NCI-H1417 (cell line): ENCODE measurements around the gene WDR37.

Experiments
- DNase-seq, 3 experiments: peaks; one replicate each; lab custom pipeline; 2025; lab: John Stamatoyannopoulos, UW

The WDR37 gene

GRCh38 chr10:1074748-1075308 is 18.6 kb downstream of the WDR37 start:
- DNase-seq: peak in 1 of 3 experiments; percentile 2

DNA sequence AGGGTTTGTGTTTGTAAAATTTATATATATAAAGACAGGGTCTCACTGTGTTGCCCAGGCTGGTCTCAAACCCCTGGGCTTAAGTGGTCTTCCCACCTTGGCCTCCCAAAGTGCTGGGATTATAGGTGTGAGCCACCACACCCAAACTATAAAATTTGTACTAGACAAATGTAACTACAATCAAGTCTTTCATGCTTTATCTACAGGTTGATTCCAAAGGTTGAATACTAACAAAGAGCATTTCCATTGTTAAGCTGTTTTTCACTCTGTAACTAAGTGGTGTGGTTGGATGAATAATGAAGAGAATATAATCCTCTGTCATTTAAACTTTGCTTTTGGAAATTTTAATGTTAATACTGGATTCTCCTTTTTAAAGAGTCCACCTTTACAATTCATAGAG is 22.5 kb downstream of the WDR37 start:
- DNase-seq: no peak

DNA sequence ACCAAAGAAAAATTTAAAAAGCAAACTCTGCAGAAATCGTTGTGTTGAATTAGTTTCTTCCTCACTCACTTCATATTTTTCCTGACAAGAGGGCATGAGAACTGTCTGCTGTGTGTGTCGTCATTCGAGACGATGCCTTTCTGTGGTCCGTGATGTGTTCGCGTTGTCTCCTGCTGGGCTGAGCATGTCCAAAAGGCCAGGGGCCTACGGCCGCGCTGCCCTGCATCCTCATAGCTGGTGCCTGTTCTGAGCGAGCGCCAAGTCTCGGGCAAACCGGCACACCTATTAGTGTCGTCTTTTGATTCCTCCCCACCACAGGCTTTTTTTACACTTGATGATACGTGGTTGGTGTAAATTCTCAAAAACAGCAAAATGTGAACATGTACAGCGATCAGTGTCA is 27.4 kb downstream of the WDR37 start:
- no peak for DNase-seq

DNA sequence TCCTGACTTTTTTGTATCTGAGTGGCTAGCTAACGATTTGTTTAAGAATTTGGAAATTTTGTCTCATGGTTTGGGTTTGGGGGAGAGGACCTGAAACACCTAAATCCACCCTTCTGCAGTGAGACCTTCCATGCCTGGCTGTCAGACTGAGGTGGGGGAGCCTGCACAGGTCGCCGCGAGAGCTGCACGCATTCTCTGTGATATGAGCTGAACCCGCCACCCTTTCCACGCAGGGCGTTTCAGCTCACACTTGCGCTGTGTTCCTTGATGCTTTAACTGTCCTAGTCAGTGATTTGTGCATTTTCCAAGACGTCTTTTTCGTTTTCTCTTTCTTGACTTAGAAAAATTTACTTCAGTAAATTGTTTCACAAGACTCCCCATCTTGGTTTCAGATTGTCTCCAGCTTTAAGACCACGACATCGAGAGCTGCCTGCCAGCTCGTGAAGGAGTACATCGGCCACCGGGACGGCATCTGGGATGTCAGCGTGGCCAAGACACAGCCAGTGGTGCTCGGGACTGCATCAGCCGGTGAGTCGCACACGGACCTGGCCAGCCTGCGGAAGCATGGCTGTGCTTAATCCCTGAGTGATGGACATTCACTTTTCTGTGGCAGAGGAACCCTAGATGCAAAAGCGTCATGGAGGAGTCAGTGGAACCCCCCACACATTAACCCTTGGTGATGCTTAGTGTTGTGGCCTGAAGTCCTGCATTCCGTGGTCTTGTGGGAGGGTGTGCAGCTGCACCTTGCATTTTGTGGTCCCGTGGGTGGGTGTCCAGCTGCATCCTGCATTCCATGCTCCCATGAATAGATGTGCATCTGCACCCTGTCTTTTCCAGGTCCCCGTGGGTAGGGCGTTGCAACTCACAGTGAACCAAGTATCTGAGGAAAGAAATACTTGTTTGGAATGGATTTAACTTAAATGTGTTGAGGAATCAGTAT is 28.1 kb downstream of the WDR37 start:
- DNase-seq: no peak

- no peak for DNase-seq
Measured at GRCh38 chr10:1085258-1085657, 29.1 kb downstream of the WDR37 start.

DNA sequence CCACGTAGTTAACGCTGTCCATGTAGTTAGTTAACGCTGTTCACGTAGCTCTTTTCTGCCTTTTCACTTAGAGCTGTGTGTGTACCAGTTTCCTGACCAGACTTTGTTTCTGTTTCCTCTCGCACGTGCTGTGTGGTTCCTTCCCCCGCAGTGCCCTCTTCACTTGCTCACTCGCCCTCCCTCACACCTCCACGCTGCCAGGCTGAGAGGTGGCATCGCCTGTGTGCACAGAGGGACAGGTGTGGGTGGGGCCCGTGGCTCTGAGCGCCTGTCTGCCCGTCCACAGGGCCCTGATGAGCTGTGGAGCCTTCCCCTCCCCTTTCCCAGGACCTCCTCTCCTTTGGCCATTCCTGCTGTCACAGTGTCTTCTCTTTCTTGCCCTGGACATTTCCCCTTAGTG is 30.6 kb downstream of the WDR37 start:
- peak in 1 of 3 experiments; percentile 18 for DNase-seq

- no peak for DNase-seq
Measured at GRCh38 chr10:1089017-1089689, 33.0 kb downstream of the WDR37 start.

DNA sequence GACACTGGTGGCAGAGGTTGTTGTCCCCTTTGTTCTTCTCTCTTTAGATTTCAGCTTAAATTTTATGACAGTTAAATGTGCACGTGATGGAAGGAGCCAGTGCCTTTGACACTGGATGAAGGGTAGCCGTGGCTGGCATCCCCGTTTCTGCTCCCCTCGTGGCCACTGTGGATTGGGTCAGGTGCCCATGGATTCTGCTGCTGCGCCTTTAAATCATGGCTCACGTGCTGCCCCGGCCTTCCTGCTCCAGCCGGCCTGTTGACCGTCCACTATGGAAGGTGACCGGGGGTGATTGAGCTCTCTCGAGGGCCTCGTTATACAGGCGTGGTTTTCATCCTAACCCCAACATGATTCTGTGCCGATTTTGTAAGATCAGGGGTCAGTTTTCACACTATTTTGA is 34.5 kb downstream of the WDR37 start:
- DNase-seq: no peak

DNA sequence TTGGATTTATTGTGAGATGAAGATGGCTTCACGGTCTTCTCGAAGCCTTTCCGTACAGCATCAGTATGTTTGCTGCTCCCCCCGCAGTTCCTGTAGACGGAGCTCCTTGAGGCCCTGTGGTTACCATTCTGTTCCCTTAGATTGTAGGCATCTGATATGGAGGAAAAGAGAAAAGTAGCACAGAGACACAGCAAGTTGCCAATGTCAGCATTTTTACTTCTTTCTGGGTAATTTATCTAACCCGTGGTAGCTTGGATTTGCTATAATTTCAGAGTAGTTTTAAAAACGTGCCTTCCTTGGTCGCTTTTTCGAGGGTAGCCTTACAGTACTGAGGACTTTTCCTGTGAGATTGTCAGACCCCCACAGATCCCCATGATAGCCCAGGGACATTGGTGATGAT is 37.5 kb downstream of the WDR37 start:
- no peak for DNase-seq

DNA sequence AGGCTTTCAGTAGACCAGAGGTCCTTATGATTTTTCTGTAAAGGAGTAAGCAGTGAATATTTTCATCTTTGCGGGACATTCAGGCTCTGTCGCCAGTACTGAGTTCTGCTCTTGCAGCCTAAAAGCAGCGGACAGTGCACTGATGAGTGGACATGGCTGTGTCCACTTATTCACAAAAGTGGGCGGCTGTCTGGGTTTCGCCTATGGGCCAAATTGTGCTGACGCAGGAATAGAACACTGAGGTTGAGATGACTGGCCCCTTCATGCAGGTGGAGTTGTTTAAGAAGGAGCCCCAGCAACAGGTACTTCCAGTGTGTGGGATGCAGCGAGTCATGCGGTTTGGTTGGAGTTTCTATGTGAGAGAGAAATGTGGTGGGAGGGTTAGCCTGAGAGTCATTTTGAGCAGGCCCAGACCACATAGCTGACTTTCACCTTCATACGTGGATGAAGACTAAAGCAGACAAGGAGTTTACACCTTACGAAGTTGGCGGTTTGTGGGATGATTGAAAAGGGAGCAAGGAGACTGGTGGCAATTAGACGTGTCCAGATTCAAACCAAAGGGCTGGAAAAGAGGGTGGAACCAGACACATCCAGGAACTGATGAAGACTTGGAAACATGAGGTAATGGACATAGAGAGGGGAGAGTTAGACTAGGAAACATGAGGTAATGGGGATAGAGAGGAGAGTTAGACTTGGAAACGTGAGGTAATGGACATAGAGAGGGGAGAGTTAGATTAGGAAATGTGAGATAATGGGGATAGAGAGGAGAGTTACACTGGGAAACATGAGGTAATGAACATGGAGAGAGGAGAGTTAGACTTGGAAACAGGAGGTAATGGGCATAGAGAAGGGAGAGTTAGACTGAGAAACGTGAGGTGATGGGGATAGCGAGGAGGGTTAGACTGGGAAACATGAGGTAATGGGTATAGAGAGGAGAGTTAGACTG is 38.2 kb downstream of the WDR37 start:
- no peak for DNase-seq

- DNase-seq: no peak
Measured at GRCh38 chr10:1095498-1095897, 39.3 kb downstream of the WDR37 start.

GRCh38 chr10:1096287-1096889 is 40.2 kb downstream of the WDR37 start:
- DNase-seq: no peak

DNA sequence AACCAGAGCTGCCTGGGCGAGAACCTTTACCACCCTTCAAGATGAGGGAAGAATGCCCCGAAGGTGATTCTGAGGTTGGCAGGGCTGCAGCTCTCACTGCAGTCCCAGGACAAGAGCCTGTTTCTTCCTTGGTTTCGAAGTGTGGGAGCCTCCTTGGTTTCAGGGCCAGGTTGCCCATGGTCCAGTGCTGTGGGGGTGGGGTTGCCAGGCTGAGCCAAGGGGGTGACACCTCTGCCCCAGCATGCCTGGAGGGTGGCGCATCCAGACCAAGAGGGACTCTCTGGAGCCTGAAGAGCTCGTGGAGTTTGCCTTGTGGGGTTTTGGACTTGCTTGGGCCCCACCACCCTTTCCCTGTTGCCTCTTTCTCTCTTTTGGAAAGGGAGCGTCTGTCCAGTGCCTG is 41.3 kb downstream of the WDR37 start:
- no peak for DNase-seq

DNA sequence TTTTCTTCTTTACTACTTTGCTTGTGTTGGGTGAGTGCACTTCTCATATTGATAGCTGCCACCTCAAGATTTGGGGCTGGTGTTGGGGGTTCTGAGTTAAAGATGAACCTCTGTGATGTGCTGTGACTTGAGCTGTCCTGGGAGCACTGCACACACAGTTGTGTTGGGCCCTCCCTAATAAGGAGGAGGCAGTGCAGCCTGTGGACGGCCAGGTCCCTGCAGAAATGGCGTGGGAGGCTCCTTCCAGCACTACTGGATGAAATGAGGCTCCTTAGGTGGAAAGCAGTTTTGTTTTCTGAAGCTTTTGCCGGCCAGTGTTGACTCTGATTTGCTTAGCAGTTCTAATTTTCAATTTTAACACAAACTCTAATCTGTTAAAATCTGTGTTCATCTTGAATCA is 44.0 kb downstream of the WDR37 start:
- no peak for DNase-seq

DNA sequence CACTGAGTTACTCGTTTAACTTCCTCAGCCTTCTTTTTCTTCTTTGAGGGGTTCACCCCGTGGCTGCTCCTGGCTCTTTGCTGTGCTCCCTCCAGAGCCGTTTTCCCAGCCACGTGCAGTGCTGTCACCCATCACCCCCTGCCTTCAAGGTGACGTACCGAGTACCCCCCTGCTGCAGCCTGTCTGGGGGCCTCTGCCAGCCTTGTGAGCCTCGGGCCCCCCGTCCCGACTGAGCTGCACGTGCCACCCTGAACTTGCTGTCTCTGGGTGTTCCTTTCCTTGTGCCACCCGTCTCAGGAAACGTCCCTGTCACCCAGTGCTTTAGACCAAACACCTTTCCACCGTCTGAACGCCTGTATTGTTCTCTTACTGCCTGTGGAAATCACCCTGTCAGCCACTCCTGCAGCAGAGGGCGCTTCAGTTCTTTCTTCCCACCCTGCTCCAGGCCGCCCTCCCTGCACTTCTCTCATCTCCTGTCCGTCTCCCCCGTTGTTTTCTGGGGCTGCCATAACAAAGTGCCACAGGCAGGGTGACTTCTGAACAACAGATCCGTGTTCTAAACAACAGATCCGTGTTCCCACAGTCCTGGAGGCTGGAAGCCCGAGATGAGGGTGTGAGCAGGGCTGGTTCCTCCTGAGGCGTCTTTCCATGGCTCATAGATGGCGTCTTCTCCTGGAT is 44.6 kb downstream of the WDR37 start:
- no peak for DNase-seq

GRCh38 chr10:1101946-1102345 is 45.8 kb downstream of the WDR37 start:
- DNase-seq: no peak

DNA sequence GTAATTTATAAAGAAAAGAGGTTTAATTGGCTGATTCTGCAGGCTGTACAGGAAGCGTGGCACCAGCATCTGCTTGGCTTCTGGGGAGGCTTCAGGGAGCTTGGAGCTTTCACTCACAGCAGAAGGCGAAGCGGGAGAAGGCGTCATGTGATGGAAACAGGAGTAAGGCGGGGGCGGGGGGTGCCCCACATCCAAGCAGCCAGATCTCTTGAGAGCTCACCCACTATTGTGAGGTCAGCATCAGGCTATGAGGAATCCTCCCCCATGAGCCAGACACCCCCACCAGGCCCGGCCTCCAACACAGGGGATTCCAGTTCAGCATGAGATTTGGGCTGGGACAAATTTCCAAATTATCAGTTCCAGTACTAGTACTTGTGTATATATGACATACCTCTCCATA is 46.2 kb downstream of the WDR37 start:
- no peak for DNase-seq

- no peak for DNase-seq
Measured at GRCh38 chr10:1102831-1103230, 46.6 kb downstream of the WDR37 start.

DNA sequence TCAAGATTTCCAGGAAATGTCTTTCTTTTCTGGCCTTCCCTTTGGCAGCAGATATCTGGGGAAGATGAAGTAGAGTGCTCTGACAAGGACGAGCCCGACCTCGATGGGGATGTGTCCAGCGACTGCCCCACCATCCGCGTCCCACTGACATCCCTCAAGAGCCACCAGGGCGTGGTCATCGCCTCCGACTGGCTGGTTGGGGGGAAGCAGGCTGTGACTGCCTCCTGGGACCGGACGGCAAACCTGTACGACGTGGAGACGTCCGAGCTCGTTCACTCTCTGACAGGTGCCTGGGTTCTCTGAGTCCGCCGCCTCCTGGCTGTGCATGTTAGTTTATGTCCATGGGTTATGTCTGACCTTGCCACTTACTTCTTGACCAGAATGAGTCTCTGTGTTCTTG is 47.4 kb downstream of the WDR37 start:
- DNase-seq: no peak

GRCh38 chr10:1104971-1105370 is 48.8 kb downstream of the WDR37 start:
- no peak for DNase-seq

DNA sequence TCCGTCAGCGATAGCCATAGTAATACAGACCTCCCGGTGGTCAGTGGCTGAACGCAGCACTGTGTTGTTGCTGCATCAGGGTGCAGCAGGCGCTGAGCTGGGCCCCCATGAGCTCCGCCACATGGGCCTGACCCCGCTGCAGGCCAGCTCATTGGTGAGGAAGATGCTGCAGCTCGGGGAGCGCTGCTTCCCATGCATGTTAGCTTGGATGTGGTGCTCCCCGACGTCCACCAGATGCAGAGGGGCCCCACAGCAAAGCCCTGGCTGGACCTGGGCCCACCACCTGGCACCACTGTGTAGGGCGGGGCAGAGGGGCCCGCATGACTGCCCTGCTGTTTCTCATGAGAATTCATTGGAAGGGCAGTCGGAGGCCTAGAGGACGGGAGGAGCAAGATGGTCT is 50.8 kb downstream of the WDR37 start:
- DNase-seq: no peak
